Endodermal cell (in vitro differentiated cells): ENCODE results near the gene FLNC. TPM values are rescaled to one million over a fixed set of nuclear protein-coding genes. Genes with fewer than 3 reads are reported as not detected.

ENCODE experiments used
- DNase-seq: peaks from one replicate; pipeline ENCODE4 v3.0.0-alpha.2; 2017
- H3K27ac ChIP-seq: 2 replicates; pipeline ENCODE4 v1.5.1; 2013; ENCODE audit warnings: mild to moderate bottlenecking, low read depth, low read length, moderate library complexity
- H3K27me3 ChIP-seq: 2 replicates; pipeline ENCODE4 v1.6.1; 2013; ENCODE audit warnings: mild to moderate bottlenecking, low read length, moderate library complexity; ENCODE audit not compliant: insufficient read depth, control insufficient read depth, poor library complexity, severe bottlenecking
- H3K36me3 ChIP-seq: 2 replicates; pipeline ENCODE4 v1.7.0; 2013; ENCODE audit warnings: mild to moderate bottlenecking, low read length, moderate library complexity; ENCODE audit not compliant: control insufficient read depth, insufficient read depth
- H3K4me1 ChIP-seq: one replicate; pipeline ENCODE4 v1.7.0; 2013; ENCODE audit warnings: low read length; ENCODE audit not compliant: control insufficient read depth, insufficient read depth
- H3K4me3 ChIP-seq: 2 replicates; pipeline ENCODE4 v1.5.1; 2013; ENCODE audit warnings: mild to moderate bottlenecking, low read length, moderate library complexity
- H3K9ac ChIP-seq: 2 replicates; pipeline ENCODE4 v1.6.1; 2013; ENCODE audit warnings: mild to moderate bottlenecking, low read length, moderate library complexity; ENCODE audit not compliant: poor library complexity, severe bottlenecking; ENCODE audit errors: extremely low read depth
- H3K9me3 ChIP-seq: 2 replicates; pipeline ENCODE4 v1.6.1; 2013; ENCODE audit warnings: mild to moderate bottlenecking, low read length, moderate library complexity; ENCODE audit not compliant: control insufficient read depth
- H3K27ac Mint-ChIP-seq: 2 replicates; pipeline ENCODE4 v1.8.0; 2020; ENCODE audit warnings: mixed read lengths
- H3K27me3 Mint-ChIP-seq: 2 replicates; pipeline ENCODE4 v1.8.0; 2021; ENCODE audit warnings: mild to moderate bottlenecking, mixed read lengths; ENCODE audit not compliant: insufficient read depth
- H3K36me3 Mint-ChIP-seq: 2 replicates; pipeline ENCODE4 v1.8.0; 2020; ENCODE audit warnings: low read depth, mixed read lengths
- H3K4me1 Mint-ChIP-seq: 2 replicates; pipeline ENCODE4 v1.8.0; 2020; ENCODE audit warnings: mixed read lengths
- H3K4me3 Mint-ChIP-seq: 2 replicates; pipeline ENCODE4 v1.8.0; 2020; ENCODE audit warnings: mild to moderate bottlenecking, moderate library complexity, mixed read lengths
- H3K9me3 Mint-ChIP-seq: 2 replicates; pipeline ENCODE4 v1.8.0; 2020; ENCODE audit warnings: mild to moderate bottlenecking, mixed read lengths
- CTCF ChIP-seq: fragments of 200-600 bp; sonication (generic); conservative IDR thresholded peaks from 2 replicates; pipeline ENCODE4 v1.5.0; 2021; ENCODE audit warnings: antibody characterized with exemption, mild to moderate bottlenecking
- WGBS, 2 experiments: methylation state at CpG; one replicate each; pipeline versions ENCODE4 v1.1.5 to v1.1.7; 2013; ENCODE audit warnings: missing lambda C conversion rate in 2 of 2, mixed read lengths in 1 of 2; ENCODE audit not compliant: insufficient coverage in 1 of 2, insufficient read length in 1 of 2; 5-methylcytosine and 5-hydroxymethylcytosine counted together
- total RNA-seq, 2 donors: library from RNA; stranded (reverse); fragmentation: NEBNext Ultra II Directional in 1 of 2; extraction: Animal tissue kit (Norgen Biotek cat#: 25700) in 1 of 2; gene quantifications; 2 replicates in 1 of 2; 3 replicates in 1 of 2; pipeline ENCODE4 v1.2.1, GENCODE V29; 2021

The FLNC gene
- total RNA-seq, 2 donors from 2014 or later: 6.6 to 11.5 TPM

- H3K9me3 ChIP-seq: no peaks in the 10 kb centered on the region
- no peaks in the 10 kb centered on the region for H3K4me1 Mint-ChIP-seq
- H3K27me3 Mint-ChIP-seq: no peaks in the 10 kb centered on the region
Observed at GRCh38 chr7:128853799-128854198, 23.6 kb downstream of the FLNC start.

DNA sequence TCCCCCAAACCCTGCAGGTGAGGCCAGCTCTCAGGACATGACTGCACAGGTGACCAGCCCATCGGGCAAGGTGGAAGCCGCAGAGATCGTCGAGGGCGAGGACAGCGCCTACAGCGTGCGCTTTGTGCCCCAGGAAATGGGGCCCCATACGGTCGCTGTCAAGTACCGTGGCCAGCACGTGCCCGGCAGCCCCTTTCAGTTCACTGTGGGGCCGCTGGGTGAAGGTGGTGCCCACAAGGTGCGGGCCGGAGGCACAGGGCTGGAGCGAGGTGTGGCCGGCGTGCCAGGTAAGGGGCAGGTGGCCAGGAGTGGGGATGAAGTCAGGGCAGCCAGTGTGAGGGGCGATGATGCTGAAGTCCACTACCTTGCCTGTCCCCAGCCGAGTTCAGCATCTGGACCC, 24.2 kb downstream of the FLNC start:
- 93 to 99% methylated on average over 16 to 21 of the region's 21 CpGs for WGBS, 2 experiments
- Mint-ChIP-seq H3K9me3 (no peaks in the 10 kb centered on the region), H3K4me3 (no peak overlapping the region), H3K36me3 (peaks cover 2% of the 10 kb centered on the region), H3K27me3 (no peaks in the 10 kb centered on the region), H3K27ac (no peak overlapping the region), H3K4me1 (no peaks in the 10 kb centered on the region)
- H3K27ac ChIP-seq: no peak overlapping the region
- no peaks in the 10 kb centered on the region for H3K9me3 ChIP-seq
- no peak overlapping the region for H3K9ac ChIP-seq
- no peak overlapping the region for H3K4me3 ChIP-seq
- no peaks in the 10 kb centered on the region for H3K27me3 ChIP-seq
- DNase-seq: no peak
- H3K36me3 ChIP-seq: peaks cover 9% of the 10 kb centered on the region
- no peak for TF ChIP-seq CTCF
- no peaks in the 10 kb centered on the region for H3K4me1 ChIP-seq

More at GRCh38 chr7:128853799-128854198, 23.6 kb downstream of the FLNC start:
- peaks cover 2% of the 10 kb centered on the region for H3K36me3 Mint-ChIP-seq
- DNase-seq: no peak
- no peaks in the 10 kb centered on the region for H3K9me3 Mint-ChIP-seq
- H3K27ac Mint-ChIP-seq: no peak overlapping the region
- Histone ChIP-seq H3K4me1 (no peaks in the 10 kb centered on the region), H3K9ac (no peak overlapping the region), H3K36me3 (peaks cover 9% of the 10 kb centered on the region), H3K4me3 (no peak overlapping the region), H3K27ac (no peak overlapping the region), H3K27me3 (no peaks in the 10 kb centered on the region)
- no peak overlapping the region for H3K4me3 Mint-ChIP-seq
- WGBS, 2 experiments: 93 to 94% methylated on average over 12 to 23 of the region's 23 CpGs
- no peak for TF ChIP-seq CTCF

GRCh38 chr7:128855559-128855958, 25.4 kb downstream of the FLNC start:
- WGBS, 2 experiments: 90 to 91% methylated on average over 2 to 3 of the region's 3 CpGs
- no peak for DNase-seq
- Mint-ChIP-seq H3K4me3 (no peak overlapping the region), H3K27me3 (no peaks in the 10 kb centered on the region), H3K27ac (no peak overlapping the region), H3K9me3 (no peaks in the 10 kb centered on the region), H3K36me3 (peaks cover 2% of the 10 kb centered on the region), H3K4me1 (peaks cover 7% of the 10 kb centered on the region)
- peaks cover 9% of the 10 kb centered on the region for H3K36me3 ChIP-seq
- H3K27me3 ChIP-seq: no peaks in the 10 kb centered on the region
- no peak overlapping the region for H3K4me3 ChIP-seq
- H3K9ac ChIP-seq: no peak overlapping the region
- H3K27ac ChIP-seq: no peak overlapping the region
- no peaks in the 10 kb centered on the region for H3K4me1 ChIP-seq
- no peak for TF ChIP-seq CTCF
- H3K9me3 ChIP-seq: no peaks in the 10 kb centered on the region
